ENCODE results near the gene CEND1.

GRCh38 chr11:763073-763463, 26.8 kb downstream of the CEND1 start:
- no peak for TF ChIP-seq CTCF (IDR thresholded peaks at IDR 0.05)
- TF ChIP-seq TAF1 (IDR thresholded peaks at IDR 0.05; ENCODE audit: borderline replicate concordance, low read depth, low read length), result no peak
- no peak for TF ChIP-seq MXI1 (IDR thresholded peaks at IDR 0.05; ENCODE audit: low read depth, low read length)
- no peak for TF ChIP-seq ELF1 (IDR thresholded peaks at IDR 0.05)
- no peak for TF ChIP-seq RCOR1 (IDR thresholded peaks at IDR 0.05; ENCODE audit: low read length)
- TF ChIP-seq MEF2A (IDR thresholded peaks at IDR 0.05; ENCODE audit: borderline replicate concordance, low read depth), result no peak
- TF ChIP-seq POLR2AphosphoS5 (IDR thresholded peaks at IDR 0.05; ENCODE audit: low read depth, low read length), result no peak
- no peak for TF ChIP-seq RFX5 (IDR thresholded peaks at IDR 0.05; ENCODE audit: low read length)
- TF ChIP-seq MAX (IDR thresholded peaks at IDR 0.05; ENCODE audit: low read depth), result no peak
